Loucy (cell line): ENCODE measurements around the gene POMT1.

Experiments
- H2AFZ ChIP-seq: fragments of 200-600 bp; sonication (generic); 2 replicates; pipeline ENCODE4 v1.6.0; 2016; ENCODE audit warnings: antibody characterized with exemption, mild to moderate bottlenecking, low read length, moderate library complexity
- H3F3A ChIP-seq: fragments of 200-600 bp; 2 replicates; pipeline ENCODE4 v1.6.0; 2016; ENCODE audit warnings: antibody characterized with exemption, low read depth, mild to moderate bottlenecking
- H3K27me3 ChIP-seq: fragments of 200-600 bp; sonication (generic); 2 replicates; pipeline ENCODE4 v1.6.1; 2014; ENCODE audit warnings: low read length, mild to moderate bottlenecking; ENCODE audit not compliant: insufficient read depth, poor library complexity, severe bottlenecking
- H3K36me3 ChIP-seq: fragments of 200-600 bp; sonication (generic); 2 replicates; pipeline ENCODE4 v1.6.1; 2016; ENCODE audit warnings: low read length; ENCODE audit not compliant: insufficient read depth
- H3K4me1 ChIP-seq: fragments of 200-600 bp; sonication (generic); 2 replicates; pipeline ENCODE4 v1.5.1; 2014; ENCODE audit warnings: low read length, mild to moderate bottlenecking; ENCODE audit not compliant: insufficient read depth, poor library complexity, severe bottlenecking
- H3K4me2 ChIP-seq: fragments of 200-600 bp; sonication (generic); 2 replicates; pipeline ENCODE4 v1.6.0; 2014; ENCODE audit warnings: antibody characterized with exemption, low read length, low read depth, mild to moderate bottlenecking; ENCODE audit not compliant: poor library complexity, severe bottlenecking
- H3K4me3 ChIP-seq: fragments of 200-600 bp; sonication (generic); 2 replicates; pipeline ENCODE4 v1.5.1; 2014; ENCODE audit warnings: low read length, mild to moderate bottlenecking, mixed read lengths; ENCODE audit not compliant: poor library complexity, severe bottlenecking
- H3K79me2 ChIP-seq: fragments of 200-600 bp; sonication (generic); 2 replicates; pipeline ENCODE4 v1.6.1; 2014; ENCODE audit warnings: low read length; ENCODE audit not compliant: insufficient read depth
- H3K9ac ChIP-seq: fragments of 200-600 bp; sonication (generic); 2 replicates; pipeline ENCODE4 v1.6.0; 2014; ENCODE audit warnings: mild to moderate bottlenecking, low read depth, low read length, moderate library complexity; ENCODE audit not compliant: poor library complexity, severe bottlenecking
- H3K9me2 ChIP-seq: fragments of 200-600 bp; sonication (generic); replicated peaks from 2 replicates; pipeline ENCODE4 v1.6.1; 2016; ENCODE audit warnings: low read depth, low read length, mixed read lengths
- H3K9me3 ChIP-seq: fragments of 200-600 bp; sonication (generic); 2 replicates; pipeline ENCODE4 v1.6.1; 2014; ENCODE audit warnings: mild to moderate bottlenecking, antibody characterized with exemption, low read length, low read depth; ENCODE audit not compliant: insufficient read depth
- H4K20me1 ChIP-seq: fragments of 200-600 bp; sonication (generic); 2 replicates; pipeline ENCODE4 v1.6.0; 2014; ENCODE audit warnings: antibody characterized with exemption, low read length, mild to moderate bottlenecking; ENCODE audit not compliant: insufficient read depth, poor library complexity, severe bottlenecking
- EZH2phosphoT487 ChIP-seq: fragments of 200-600 bp; IDR thresholded peaks from 2 replicates; pipeline ENCODE4 v1.6.1; 2018; ENCODE audit warnings: antibody characterized with exemption, mild to moderate bottlenecking, moderate library complexity, borderline replicate concordance
- TF ChIP-seq, protein P1 (sequence below): fragments of 200-600 bp; sonication (generic); conservative IDR thresholded peaks from 2 replicates; pipeline ENCODE4 v1.5.1; 2014; ENCODE audit warnings: mild to moderate bottlenecking, antibody characterized with exemption, low read length

The POMT1 gene

DNA sequence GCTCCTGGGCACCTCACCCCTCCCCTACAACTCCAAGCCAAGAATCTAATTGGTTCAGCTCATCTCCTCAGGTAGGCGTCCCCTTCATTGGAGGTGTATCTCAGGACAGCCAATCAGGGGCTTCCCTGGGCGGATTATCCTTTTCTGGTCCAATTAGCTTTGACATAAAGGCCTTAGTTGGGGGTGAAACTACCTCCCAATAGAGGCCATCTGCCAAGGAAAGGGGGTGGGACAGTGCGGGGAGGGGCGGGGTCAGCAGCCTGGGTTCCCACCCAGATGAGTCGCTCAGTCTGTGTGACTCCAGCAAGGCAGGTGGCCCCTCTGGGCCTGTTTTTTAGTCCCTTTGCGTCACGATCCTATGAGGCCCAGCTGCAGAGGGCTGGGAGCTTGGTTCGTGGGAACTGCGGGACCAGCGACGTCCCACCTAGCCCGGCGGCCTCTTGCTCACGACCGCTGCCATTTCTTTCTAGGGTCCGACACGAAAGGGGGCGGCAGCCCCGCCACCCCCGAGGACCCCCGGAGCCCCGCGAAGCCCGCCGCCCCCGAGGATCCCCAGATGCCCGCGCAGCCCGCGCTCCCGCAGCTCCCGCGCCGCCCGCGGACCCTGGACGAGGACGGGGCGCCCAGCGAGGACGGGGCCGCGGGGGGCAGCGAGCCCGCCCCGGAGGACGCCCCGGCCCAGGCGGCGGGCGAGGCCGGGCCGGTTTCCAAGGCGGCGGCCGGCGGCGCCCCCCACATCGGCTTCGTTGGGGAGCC is 51.5 kb downstream of the POMT1 start:
- Histone ChIP-seq H3K4me2 (no peak overlapping the region), H3K9ac (no peak overlapping the region), H3F3A (no peaks in the 10 kb centered on the region), H3K27me3 (no peaks in the 10 kb centered on the region), H3K4me3 (no peak overlapping the region), H3K36me3 (no peaks in the 10 kb centered on the region), H2AFZ (no peak overlapping the region), H3K4me1 (no peaks in the 10 kb centered on the region), H3K9me3 (no peaks in the 10 kb centered on the region), H4K20me1 (no peaks in the 10 kb centered on the region), H3K9me2 (no peaks in the 10 kb centered on the region), H3K79me2 (no peaks in the 10 kb centered on the region)
- TF ChIP-seq EZH2phosphoT487: no peak
- TF ChIP-seq, protein P1, sequence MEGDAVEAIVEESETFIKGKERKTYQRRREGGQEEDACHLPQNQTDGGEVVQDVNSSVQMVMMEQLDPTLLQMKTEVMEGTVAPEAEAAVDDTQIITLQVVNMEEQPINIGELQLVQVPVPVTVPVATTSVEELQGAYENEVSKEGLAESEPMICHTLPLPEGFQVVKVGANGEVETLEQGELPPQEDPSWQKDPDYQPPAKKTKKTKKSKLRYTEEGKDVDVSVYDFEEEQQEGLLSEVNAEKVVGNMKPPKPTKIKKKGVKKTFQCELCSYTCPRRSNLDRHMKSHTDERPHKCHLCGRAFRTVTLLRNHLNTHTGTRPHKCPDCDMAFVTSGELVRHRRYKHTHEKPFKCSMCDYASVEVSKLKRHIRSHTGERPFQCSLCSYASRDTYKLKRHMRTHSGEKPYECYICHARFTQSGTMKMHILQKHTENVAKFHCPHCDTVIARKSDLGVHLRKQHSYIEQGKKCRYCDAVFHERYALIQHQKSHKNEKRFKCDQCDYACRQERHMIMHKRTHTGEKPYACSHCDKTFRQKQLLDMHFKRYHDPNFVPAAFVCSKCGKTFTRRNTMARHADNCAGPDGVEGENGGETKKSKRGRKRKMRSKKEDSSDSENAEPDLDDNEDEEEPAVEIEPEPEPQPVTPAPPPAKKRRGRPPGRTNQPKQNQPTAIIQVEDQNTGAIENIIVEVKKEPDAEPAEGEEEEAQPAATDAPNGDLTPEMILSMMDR: no peak

- Histone ChIP-seq H3K4me1 (no peaks in the 10 kb centered on the region), H3K9me2 (no peaks in the 10 kb centered on the region), H3K9me3 (no peaks in the 10 kb centered on the region), H3K36me3 (no peaks in the 10 kb centered on the region), H3K4me2 (no peak overlapping the region), H2AFZ (no peak overlapping the region), H3K9ac (no peak overlapping the region), H3K27me3 (no peaks in the 10 kb centered on the region), H3K4me3 (no peak overlapping the region), H3F3A (no peaks in the 10 kb centered on the region), H3K79me2 (no peaks in the 10 kb centered on the region), H4K20me1 (no peaks in the 10 kb centered on the region)
- TF ChIP-seq, protein P1: no peak
- no peak for TF ChIP-seq EZH2phosphoT487
Measured at GRCh38 chr9:131554843-131555351, 52.2 kb downstream of the POMT1 start.

GRCh38 chr9:131555841-131556673 is 53.3 kb downstream of the POMT1 start:
- no peaks in the 10 kb centered on the region for H3K4me1 ChIP-seq
- H3K79me2 ChIP-seq: no peaks in the 10 kb centered on the region
- no peaks in the 10 kb centered on the region for H3K36me3 ChIP-seq
- H4K20me1 ChIP-seq: no peaks in the 10 kb centered on the region
- TF ChIP-seq, protein P1: no peak
- no peak for TF ChIP-seq EZH2phosphoT487
- no peaks in the 10 kb centered on the region for H3K9me3 ChIP-seq
- no peak overlapping the region for H2AFZ ChIP-seq
- no peaks in the 10 kb centered on the region for H3F3A ChIP-seq
- H3K27me3 ChIP-seq: no peaks in the 10 kb centered on the region
- no peak overlapping the region for H3K4me2 ChIP-seq
- H3K4me3 ChIP-seq: no peak overlapping the region
- no peak overlapping the region for H3K9ac ChIP-seq
- no peaks in the 10 kb centered on the region for H3K9me2 ChIP-seq
